ENCODE results near the gene NAV1. TPM values are rescaled to one million over a fixed set of nuclear protein-coding genes. Genes with fewer than 3 reads are reported as not detected.

Gene NAV1
- total and polyA plus RNA-seq, 9 of the 15 experiments (the other 6 are each of a cell fraction or from before 2014, with no cell fraction given) = 0.91 to 16.8 (median 3.2) TPM

DNA sequence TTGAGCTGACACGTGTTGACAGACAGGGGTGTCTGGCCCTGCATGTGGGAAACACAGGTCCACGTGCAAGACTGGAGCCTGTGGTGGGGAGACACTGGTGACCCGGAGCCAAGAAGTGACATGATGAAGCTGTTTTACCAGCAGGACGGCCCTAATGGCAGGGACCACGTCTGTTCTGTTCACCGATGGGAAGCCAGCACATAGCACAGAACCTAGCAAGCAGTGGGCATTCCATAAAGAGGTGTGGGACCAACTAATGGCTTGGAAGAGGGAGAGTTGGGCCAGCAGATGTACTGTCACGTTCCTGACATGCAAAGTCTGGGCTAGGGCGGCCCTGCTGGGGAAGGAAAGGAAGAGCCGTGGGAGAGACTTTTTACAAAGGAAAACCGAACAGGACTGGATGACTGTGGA, 15.3 kb downstream of the NAV1 start (continued):
- TF ChIP-seq, protein P1, sequence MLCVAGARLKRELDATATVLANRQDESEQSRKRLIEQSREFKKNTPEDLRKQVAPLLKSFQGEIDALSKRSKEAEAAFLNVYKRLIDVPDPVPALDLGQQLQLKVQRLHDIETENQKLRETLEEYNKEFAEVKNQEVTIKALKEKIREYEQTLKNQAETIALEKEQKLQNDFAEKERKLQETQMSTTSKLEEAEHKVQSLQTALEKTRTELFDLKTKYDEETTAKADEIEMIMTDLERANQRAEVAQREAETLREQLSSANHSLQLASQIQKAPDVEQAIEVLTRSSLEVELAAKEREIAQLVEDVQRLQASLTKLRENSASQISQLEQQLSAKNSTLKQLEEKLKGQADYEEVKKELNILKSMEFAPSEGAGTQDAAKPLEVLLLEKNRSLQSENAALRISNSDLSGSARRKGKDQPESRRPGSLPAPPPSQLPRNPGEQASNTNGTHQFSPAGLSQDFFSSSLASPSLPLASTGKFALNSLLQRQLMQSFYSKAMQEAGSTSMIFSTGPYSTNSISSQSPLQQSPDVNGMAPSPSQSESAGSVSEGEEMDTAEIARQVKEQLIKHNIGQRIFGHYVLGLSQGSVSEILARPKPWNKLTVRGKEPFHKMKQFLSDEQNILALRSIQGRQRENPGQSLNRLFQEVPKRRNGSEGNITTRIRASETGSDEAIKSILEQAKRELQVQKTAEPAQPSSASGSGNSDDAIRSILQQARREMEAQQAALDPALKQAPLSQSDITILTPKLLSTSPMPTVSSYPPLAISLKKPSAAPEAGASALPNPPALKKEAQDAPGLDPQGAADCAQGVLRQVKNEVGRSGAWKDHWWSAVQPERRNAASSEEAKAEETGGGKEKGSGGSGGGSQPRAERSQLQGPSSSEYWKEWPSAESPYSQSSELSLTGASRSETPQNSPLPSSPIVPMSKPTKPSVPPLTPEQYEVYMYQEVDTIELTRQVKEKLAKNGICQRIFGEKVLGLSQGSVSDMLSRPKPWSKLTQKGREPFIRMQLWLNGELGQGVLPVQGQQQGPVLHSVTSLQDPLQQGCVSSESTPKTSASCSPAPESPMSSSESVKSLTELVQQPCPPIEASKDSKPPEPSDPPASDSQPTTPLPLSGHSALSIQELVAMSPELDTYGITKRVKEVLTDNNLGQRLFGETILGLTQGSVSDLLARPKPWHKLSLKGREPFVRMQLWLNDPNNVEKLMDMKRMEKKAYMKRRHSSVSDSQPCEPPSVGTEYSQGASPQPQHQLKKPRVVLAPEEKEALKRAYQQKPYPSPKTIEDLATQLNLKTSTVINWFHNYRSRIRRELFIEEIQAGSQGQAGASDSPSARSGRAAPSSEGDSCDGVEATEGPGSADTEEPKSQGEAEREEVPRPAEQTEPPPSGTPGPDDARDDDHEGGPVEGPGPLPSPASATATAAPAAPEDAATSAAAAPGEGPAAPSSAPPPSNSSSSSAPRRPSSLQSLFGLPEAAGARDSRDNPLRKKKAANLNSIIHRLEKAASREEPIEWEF (CRISPR knock-in tag; IDR thresholded peaks at IDR 0.05) = no peak
- TF ChIP-seq SOX6 (IDR thresholded peaks at IDR 0.05) = 0 out of 2 replicates have a peak, but pooled peaks have one; percentile 6
- no peak for TF ChIP-seq ZFPM2 (CRISPR knock-in tag; IDR thresholded peaks at IDR 0.05)
- TF ChIP-seq, protein P2, sequence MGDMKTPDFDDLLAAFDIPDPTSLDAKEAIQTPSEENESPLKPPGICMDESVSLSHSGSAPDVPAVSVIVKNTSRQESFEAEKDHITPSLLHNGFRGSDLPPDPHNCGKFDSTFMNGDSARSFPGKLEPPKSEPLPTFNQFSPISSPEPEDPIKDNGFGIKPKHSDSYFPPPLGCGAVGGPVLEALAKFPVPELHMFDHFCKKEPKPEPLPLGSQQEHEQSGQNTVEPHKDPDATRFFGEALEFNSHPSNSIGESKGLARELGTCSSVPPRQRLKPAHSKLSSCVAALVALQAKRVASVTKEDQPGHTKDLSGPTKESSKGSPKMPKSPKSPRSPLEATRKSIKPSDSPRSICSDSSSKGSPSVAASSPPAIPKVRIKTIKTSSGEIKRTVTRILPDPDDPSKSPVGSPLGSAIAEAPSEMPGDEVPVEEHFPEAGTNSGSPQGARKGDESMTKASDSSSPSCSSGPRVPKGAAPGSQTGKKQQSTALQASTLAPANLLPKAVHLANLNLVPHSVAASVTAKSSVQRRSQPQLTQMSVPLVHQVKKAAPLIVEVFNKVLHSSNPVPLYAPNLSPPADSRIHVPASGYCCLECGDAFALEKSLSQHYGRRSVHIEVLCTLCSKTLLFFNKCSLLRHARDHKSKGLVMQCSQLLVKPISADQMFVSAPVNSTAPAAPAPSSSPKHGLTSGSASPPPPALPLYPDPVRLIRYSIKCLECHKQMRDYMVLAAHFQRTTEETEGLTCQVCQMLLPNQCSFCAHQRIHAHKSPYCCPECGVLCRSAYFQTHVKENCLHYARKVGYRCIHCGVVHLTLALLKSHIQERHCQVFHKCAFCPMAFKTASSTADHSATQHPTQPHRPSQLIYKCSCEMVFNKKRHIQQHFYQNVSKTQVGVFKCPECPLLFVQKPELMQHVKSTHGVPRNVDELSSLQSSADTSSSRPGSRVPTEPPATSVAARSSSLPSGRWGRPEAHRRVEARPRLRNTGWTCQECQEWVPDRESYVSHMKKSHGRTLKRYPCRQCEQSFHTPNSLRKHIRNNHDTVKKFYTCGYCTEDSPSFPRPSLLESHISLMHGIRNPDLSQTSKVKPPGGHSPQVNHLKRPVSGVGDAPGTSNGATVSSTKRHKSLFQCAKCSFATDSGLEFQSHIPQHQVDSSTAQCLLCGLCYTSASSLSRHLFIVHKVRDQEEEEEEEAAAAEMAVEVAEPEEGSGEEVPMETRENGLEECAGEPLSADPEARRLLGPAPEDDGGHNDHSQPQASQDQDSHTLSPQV (IDR thresholded peaks at IDR 0.05) = peak; percentile 52; the same call in 1 of the 2 replicates
- no peak; the same call in 1 of the 2 replicates for TF ChIP-seq TFAP4 (CRISPR knock-in tag; IDR thresholded peaks at IDR 0.05; ENCODE audit: borderline replicate concordance)
- TF ChIP-seq HOXB6 (CRISPR knock-in tag; IDR thresholded peaks at IDR 0.05; ENCODE audit: borderline replicate concordance) = no peak
- TF ChIP-seq BMI1 (IDR thresholded peaks at IDR 0.05; ENCODE audit: low read length) = no peak
- no peak for TF ChIP-seq SUPT5H (IDR thresholded peaks at IDR 0.05)
- no peak for TF ChIP-seq TCF3 (CRISPR knock-in tag; IDR thresholded peaks at IDR 0.05)
- no peak for TF ChIP-seq BCLAF1 (IDR thresholded peaks at IDR 0.05; ENCODE audit: borderline replicate concordance in 1 of 2, control insufficient read depth in 1 of 2, low read depth in 2 of 2, low read length in 1 of 2)
- no peak for TF ChIP-seq ETS2 (tag; IDR thresholded peaks at IDR 0.05; ENCODE audit: borderline replicate concordance, poor library complexity, severe bottlenecking)
- TF ChIP-seq MCM5 (IDR thresholded peaks at IDR 0.05; ENCODE audit: low read depth) = no peak
- no peak for TF ChIP-seq ZNF253 (CRISPR knock-in tag; conservative IDR thresholded peaks at IDR 0.05)
- no peak for TF ChIP-seq CHD2 (IDR thresholded peaks at IDR 0.05; ENCODE audit: low read depth, low read length)
- no peak for TF ChIP-seq KDM2B (CRISPR knock-in tag; IDR thresholded peaks at IDR 0.05)

Data from K562 (cell line).